Hepatocyte (in vitro differentiated cells): ENCODE data around the gene SLC25A13. TPM values are rescaled to one million over a fixed set of nuclear protein-coding genes. Genes with fewer than 3 reads are reported as not detected.

Experiments used
- DNase-seq: peaks from one replicate; pipeline ENCODE4 v3.0.0-alpha.2; 2016; ENCODE audit warnings: low spot score
- H2AFZ ChIP-seq: fragments of 200-600 bp; sonication (generic); 2 replicates; pipeline ENCODE4 v1.6.0; 2016; ENCODE audit warnings: antibody characterized with exemption, mild to moderate bottlenecking
- H3K27ac ChIP-seq: fragments of 200-600 bp; sonication (generic); 2 replicates; pipeline ENCODE4 v1.5.1; 2016; ENCODE audit warnings: mild to moderate bottlenecking
- H3K27me3 ChIP-seq: fragments of 200-600 bp; sonication (generic); 2 replicates; pipeline ENCODE4 v1.6.1; 2016
- H3K36me3 ChIP-seq: fragments of 200-600 bp; sonication (generic); replicated peaks from 2 replicates; pipeline ENCODE4 v1.5.1; 2016; ENCODE audit warnings: low read depth; ENCODE audit not compliant: insufficient read depth
- H3K4me1 ChIP-seq: fragments of 200-600 bp; sonication (generic); 2 replicates; pipeline ENCODE4 v1.5.1; 2016; ENCODE audit warnings: mild to moderate bottlenecking, moderate library complexity; ENCODE audit not compliant: insufficient read depth
- H3K4me2 ChIP-seq: fragments of 200-600 bp; sonication (generic); 2 replicates; pipeline ENCODE4 v1.6.0; 2016
- H3K4me3 ChIP-seq: fragments of 200-600 bp; sonication (generic); 2 replicates; pipeline ENCODE4 v1.5.1; 2016; ENCODE audit warnings: mild to moderate bottlenecking
- H3K79me2 ChIP-seq: fragments of 200-600 bp; sonication (generic); 2 replicates; pipeline ENCODE4 v1.6.0; 2017; ENCODE audit warnings: mild to moderate bottlenecking
- H3K9me2 ChIP-seq: fragments of 200-600 bp; sonication (generic); replicated peaks from 2 replicates; pipeline ENCODE4 v1.6.0; 2017; ENCODE audit warnings: mild to moderate bottlenecking; ENCODE audit not compliant: insufficient read depth
- H3K9me3 ChIP-seq: fragments of 200-600 bp; sonication (generic); 2 replicates; pipeline ENCODE4 v1.5.1; 2016; ENCODE audit warnings: low read depth, mild to moderate bottlenecking
- H4K20me1 ChIP-seq: fragments of 200-600 bp; sonication (generic); 2 replicates; pipeline ENCODE4 v1.6.0; 2016; ENCODE audit warnings: mild to moderate bottlenecking; ENCODE audit not compliant: insufficient read depth, poor library complexity, severe bottlenecking
- EZH2 ChIP-seq: fragments of 200-600 bp; sonication (generic); IDR thresholded peaks from 2 replicates; pipeline ENCODE4 v1.6.1; 2016; ENCODE audit warnings: antibody characterized with exemption, mild to moderate bottlenecking, borderline replicate concordance
- EZH2phosphoT487 ChIP-seq: fragments of 200-600 bp; sonication (generic); IDR thresholded peaks from one replicate; pipeline ENCODE4 v1.6.1; 2018; ENCODE audit warnings: antibody characterized with exemption, mild to moderate bottlenecking, low read depth, moderate library complexity; ENCODE audit not compliant: unreplicated experiment, severe bottlenecking
- WGBS: methylation state at CpG from one replicate; pipeline ENCODE4 v1.1.6; 2016; ENCODE audit warnings: low lambda C conversion rate; ENCODE audit errors: missing lambda C conversion rate; 5-methylcytosine and 5-hydroxymethylcytosine counted together
- polyA plus RNA-seq: library from polyadenylated mRNA; unstranded; fragments of >200 nt; fragmentation: Nextera tagmentation; extraction: Ambion mirVana; gene quantifications from 2 replicates; pipeline ENCODE4 v1.2.1, GENCODE V29; 2016
- total RNA-seq: library from RNA; depleted of rRNA; stranded (reverse); fragments of >200 nt; gene quantifications from 2 replicates; pipeline ENCODE4 v1.2.3, GENCODE V29; 2014
- TF ChIP-seq, protein P1 (sequence below): fragments of 200-600 bp; sonication (generic); IDR thresholded peaks from 2 replicates; pipeline ENCODE4 v1.5.1; 2016; ENCODE audit warnings: antibody characterized with exemption, mild to moderate bottlenecking; ENCODE audit not compliant: poor library complexity

SLC25A13 gene
- total and polyA plus RNA-seq, 2 experiments from 2014 or later = 37.5 to 55.1 TPM

- Histone ChIP-seq H3K27ac (peak overlapping the region; percentile 98), H3K36me3 (no peaks in the 10 kb centered on the region), H4K20me1 (peaks cover under 1% of the 10 kb centered on the region), H3K79me2 (peaks cover 29% of the 10 kb centered on the region), H3K4me3 (no peak overlapping the region), H3K27me3 (no peaks in the 10 kb centered on the region), H2AFZ (no peak overlapping the region), H3K9me2 (no peaks in the 10 kb centered on the region), H3K4me1 (peaks cover 18% of the 10 kb centered on the region), H3K4me2 (no peak overlapping the region), H3K9me3 (no peaks in the 10 kb centered on the region)
- no peak for DNase-seq
- TF ChIP-seq, protein P1, sequence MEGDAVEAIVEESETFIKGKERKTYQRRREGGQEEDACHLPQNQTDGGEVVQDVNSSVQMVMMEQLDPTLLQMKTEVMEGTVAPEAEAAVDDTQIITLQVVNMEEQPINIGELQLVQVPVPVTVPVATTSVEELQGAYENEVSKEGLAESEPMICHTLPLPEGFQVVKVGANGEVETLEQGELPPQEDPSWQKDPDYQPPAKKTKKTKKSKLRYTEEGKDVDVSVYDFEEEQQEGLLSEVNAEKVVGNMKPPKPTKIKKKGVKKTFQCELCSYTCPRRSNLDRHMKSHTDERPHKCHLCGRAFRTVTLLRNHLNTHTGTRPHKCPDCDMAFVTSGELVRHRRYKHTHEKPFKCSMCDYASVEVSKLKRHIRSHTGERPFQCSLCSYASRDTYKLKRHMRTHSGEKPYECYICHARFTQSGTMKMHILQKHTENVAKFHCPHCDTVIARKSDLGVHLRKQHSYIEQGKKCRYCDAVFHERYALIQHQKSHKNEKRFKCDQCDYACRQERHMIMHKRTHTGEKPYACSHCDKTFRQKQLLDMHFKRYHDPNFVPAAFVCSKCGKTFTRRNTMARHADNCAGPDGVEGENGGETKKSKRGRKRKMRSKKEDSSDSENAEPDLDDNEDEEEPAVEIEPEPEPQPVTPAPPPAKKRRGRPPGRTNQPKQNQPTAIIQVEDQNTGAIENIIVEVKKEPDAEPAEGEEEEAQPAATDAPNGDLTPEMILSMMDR = no peak
- TF ChIP-seq EZH2phosphoT487 (no peak), EZH2 (no peak)
- 94% methylated on average over 7 of the region's 7 CpGs for WGBS
Measured at GRCh38 chr7:96322847-96323461, 1.1 kb upstream of the SLC25A13 start.

- TF ChIP-seq, protein P1 = no peak
- TF ChIP-seq EZH2phosphoT487 (no peak), EZH2 (no peak)
- Histone ChIP-seq H3K9me3 (no peaks in the 10 kb centered on the region), H3K4me1 (peaks cover 18% of the 10 kb centered on the region), H3K79me2 (peaks cover 35% of the 10 kb centered on the region), H3K27me3 (no peaks in the 10 kb centered on the region), H3K36me3 (no peaks in the 10 kb centered on the region), H3K4me2 (peak overlapping the region; percentile 73), H2AFZ (peak overlapping the region; percentile 59), H4K20me1 (peaks cover 3% of the 10 kb centered on the region), H3K27ac (peak overlapping the region; percentile 98), H3K4me3 (no peak overlapping the region), H3K9me2 (no peaks in the 10 kb centered on the region)
- WGBS = 39% methylated on average over 9 of the region's 9 CpGs
- DNase-seq = no peak
Measured at GRCh38 chr7:96322373-96322695, 436 bp upstream of the SLC25A13 start.

GRCh38 chr7:96321031-96321657 lies 754 bp downstream of the SLC25A13 start:
- WGBS = under 1% methylated on average over 18 of the region's 22 CpGs
- peaks cover 47% of the 10 kb centered on the region for H3K79me2 ChIP-seq

More at GRCh38 chr7:96321031-96321657, 754 bp downstream of the SLC25A13 start:
- Histone ChIP-seq H3K4me2 (peak overlapping the region; percentile 73), H3K36me3 (no peaks in the 10 kb centered on the region), H3K9me2 (no peaks in the 10 kb centered on the region), H3K4me1 (peaks cover 18% of the 10 kb centered on the region), H2AFZ (peak overlapping the region; percentile 69), H3K4me3 (peak overlapping the region; percentile 68), H3K9me3 (no peaks in the 10 kb centered on the region), H3K27me3 (no peaks in the 10 kb centered on the region), H3K27ac (peak overlapping the region; percentile 98), H4K20me1 (peaks cover 6% of the 10 kb centered on the region)
- TF ChIP-seq, protein P1 = no peak
- TF ChIP-seq EZH2 = no peak
- no peak for TF ChIP-seq EZH2phosphoT487
- DNase-seq = peak; percentile 92
